HG02678 (cell line): ENCODE data around the gene TMEM47.

Source experiments
- ATAC-seq: cut with Tn5 transposase; IDR thresholded peaks from one replicate; pipeline ENCODE4 v1.9.1; 2021; ENCODE audit warnings: mild to moderate bottlenecking, moderate library complexity; ENCODE audit not compliant: unreplicated experiment

Gene TMEM47

GRCh38 chrX:34586346-34586911 lies 70.7 kb downstream of the TMEM47 start:
- no peak for ATAC-seq

DNA sequence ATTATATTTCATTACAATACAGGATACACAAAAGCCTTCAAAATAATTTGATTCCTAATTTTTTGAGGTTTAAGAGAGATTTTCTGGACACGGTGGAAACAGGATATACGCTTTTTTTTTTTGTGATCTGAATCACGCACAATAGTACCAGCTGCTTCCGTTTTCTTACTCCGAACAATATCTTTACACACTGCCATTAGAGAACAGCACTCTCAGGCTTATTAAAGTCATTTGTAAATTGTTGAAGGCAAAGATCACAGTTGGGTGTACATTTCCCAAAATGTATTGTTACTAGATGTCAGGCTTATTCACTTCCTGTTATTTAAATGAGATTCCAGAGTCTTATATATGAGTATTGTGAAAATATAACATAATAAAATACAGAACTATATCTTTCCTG lies 71.5 kb downstream of the TMEM47 start:
- ATAC-seq = no peak

GRCh38 chrX:34584781-34585180 lies 72.3 kb downstream of the TMEM47 start:
- ATAC-seq = no peak

DNA sequence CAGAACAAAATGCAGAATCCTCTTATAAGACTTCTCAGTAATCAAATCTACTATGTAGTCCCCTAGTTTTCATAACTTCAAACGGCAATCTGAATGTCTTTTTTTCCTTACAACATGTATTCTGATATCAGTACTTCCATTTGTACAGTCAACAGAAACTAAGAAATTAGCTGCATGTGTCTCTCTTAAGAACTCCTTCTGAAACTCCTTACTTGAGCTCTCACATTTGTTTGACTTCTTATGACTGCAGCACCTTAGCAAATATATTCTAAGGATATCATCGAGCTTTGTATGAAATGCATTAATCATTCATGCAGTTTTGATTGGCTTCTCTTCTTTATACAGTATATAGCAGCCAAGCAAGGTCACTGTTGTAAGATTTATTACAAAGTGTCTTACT lies 77.0 kb downstream of the TMEM47 start:
- no peak for ATAC-seq

- ATAC-seq = no peak
These were observed 78.8 kb downstream of the TMEM47 start for GRCh38 chrX:34578237-34578636.
